GM19467 (cell line): ENCODE data around the gene PDZD2.
"Not testable (repeated sequence)": the region's sequence is repeated elsewhere in the genome, so short reads cannot be mapped to it uniquely, and the experiment has no call there.

Source experiments
- ATAC-seq: cut with Tn5 transposase; IDR thresholded peaks from one replicate; pipeline ENCODE4 v1.9.1; 2021; ENCODE audit warnings: mild to moderate bottlenecking, moderate library complexity; ENCODE audit not compliant: unreplicated experiment

PDZD2 gene

DNA sequence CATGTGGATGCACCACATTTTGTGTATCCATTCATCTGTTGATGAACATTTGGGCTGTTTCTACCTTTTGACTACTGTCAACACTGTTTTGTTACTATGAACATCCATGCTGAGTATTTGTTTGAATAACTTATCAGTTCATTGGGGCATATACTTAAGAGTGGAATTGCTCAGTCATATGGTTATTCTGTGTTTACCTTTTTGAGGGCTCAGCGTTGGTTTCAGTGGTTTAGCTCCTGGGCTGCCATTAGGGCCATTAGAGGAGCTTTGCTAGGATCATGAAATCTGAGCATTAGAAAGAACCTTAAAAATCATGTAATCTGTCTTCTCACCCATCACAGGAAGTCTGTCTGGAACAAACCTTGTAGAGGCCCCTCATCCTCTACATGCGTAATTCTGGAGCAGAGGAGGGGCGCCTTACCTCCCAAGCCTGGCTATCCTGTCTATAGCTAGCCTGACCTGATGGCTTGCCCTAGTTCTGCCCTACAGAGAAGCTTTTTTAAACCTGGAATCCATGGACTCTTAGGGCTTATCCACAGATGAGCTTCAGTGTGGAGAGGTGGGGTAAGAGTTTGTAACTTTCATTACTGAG is 92.9 kb downstream of the PDZD2 start:
- no peak for ATAC-seq

DNA sequence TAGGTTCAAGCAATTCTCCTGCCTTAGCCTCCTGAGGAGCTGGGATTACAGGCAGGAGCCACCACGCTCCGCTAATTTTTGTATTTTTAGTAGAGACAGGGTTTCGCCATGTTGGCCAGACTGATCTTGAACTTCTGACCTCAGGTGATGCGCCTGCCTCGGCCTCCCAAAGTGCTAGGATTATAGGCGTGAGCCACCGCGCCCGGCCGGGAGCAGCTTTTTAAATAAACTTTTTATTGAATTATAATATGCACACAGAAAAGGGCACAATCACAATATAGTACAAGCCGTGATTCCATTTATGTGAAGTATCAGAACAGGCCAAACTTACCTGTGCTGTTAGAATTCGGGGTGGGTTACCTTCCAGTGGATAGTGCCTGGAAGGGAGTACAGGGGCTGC is 93.9 kb downstream of the PDZD2 start:
- ATAC-seq = not testable (repeated sequence)

DNA sequence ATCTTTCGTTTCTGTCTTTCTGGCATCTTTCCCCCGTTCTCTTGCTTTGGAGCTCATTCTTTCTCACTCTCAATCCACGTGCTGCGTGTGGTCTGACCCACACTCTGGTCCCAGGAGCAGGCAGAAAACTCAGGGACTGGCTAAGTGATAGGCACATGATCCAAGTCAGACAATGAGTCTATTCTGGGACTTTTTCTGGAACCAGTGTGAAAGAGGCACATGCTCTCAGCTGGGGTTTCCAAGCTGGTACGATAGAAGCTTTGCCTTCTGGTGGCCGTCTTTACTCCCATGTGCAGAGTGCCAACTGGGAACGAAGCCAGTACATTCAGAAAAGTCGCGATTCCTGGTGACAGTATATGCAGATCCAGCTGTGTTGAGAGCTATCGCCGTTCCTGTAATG is 94.4 kb downstream of the PDZD2 start:
- no peak for ATAC-seq

DNA sequence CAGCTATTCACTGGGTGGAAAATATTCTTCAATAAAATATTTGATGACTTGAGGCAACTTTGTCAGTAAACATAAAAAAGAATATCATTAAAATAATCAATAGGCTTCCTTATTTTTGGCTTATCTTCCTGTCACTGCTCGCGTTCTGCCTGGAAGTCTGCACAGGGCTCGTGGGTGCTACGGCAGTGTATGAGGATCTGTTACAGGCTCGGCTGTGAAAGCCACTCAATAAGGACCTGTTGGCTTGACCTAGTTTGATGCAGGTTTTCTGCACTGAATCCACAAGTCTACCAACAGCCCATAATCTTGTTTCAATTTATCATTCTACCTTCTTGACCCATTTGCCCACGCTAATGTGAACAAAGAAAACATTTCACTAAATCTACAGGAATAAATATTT is 97.2 kb downstream of the PDZD2 start:
- no peak for ATAC-seq

DNA sequence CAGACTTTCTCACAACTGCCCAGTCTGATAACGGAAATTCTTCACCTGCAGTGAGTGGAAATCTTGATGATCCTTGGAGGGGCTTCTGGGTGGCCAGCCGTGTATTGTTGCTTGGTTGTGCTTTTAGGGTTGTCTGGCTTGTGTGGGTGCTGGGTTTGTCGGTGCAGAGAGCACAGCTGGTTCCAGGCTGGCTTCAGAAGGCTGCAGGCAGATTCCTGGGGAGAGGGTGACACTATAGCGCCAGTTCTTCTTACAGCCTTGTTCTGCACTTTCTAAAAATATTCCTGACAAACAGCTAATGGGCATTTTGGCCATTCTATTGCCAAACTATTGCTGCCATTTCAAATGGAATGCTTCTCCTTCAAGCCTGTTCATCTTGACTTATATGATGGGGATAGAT is 99.3 kb downstream of the PDZD2 start:
- ATAC-seq = no peak

DNA sequence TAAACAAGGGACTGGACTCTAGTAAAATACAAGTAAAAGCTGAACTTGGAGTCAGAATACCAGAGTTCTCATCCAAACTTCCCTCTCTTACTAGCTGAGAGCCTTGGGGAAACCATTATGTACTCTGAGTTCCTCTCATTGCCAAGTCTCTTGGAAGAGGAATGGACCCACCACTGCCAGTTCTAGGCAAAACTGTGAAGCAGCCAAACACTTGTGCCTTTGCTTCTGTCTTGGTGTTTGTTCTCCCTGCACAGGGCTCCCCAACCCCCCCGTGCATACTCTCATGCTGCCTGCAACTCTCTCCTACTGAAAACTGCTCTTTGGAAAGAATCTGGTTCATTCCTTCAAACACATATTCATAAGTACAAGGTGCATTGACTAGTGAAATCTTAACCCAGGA is 102.6 kb downstream of the PDZD2 start:
- no peak for ATAC-seq

DNA sequence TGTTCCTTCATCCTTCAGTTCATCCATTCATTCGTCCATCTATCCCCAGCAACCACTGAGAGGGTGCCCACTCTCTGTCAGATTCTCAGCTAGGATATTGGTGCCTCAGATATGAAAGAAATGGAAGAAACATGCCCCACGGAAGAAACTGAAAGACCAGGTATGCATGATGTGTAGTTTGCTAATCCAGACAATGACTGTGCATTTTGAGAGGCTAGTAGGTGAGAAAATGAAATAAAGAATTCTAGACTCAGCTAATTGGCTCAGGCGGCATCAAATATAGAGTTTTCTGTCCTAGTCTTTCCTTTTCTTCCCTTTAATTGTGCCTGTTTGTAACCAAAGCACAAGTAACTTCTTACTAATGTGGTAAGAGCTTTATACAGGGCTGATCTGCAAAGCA is 104.7 kb downstream of the PDZD2 start:
- ATAC-seq = no peak

DNA sequence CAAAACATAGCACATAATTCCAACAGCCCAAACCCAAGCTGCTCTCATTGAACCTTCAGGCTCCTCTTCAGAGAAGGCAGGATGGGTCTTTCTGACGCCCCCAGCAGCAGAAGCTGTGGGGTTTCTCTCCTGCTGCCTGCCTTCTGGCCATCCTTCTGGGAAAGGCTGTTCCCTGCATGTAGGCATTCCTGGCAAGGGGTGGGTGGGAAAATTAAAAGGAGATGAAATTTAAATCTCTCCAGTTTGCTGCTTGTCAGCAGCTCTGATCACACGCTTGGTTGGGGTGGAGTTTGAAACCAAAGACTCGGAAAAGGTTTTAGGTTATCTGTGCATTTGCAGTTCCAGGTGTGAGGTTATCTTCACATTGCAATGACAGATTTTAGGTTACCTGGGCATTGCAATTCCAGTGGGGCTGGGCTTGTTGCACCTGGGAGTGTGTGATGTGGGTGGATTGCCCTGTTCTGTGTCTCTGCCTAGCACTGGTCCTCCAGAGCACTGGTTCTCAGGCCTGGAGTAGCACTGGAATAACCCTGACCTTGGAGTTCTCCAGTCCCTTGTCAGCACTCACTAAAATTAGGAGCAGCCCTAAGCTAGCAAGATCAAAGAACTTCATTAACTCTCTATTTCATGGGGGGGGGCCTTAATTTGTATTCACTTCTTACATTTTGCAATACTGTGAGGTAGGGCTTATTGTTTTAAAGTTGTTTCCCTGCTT is 109.7 kb downstream of the PDZD2 start:
- ATAC-seq = no peak

DNA sequence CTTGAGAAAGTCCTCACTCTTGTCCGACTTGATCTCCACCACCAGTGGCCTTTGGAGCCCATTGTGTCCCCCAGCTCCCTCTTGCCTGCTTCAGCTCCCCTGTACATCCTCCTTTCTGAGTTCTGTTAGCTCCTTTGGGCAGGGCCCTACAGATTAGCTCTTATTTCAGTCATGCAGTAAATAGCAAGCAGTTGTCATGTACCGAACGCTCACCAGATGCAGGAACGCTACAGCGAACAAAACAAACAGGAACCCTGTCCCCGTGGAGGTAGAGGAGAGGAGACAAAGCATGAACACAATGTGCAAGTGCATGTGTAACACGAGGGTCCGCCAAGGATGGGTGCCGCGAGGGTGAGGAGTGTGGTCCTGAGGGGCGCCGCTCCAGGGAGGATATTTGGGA is 111.3 kb downstream of the PDZD2 start:
- no peak for ATAC-seq

DNA sequence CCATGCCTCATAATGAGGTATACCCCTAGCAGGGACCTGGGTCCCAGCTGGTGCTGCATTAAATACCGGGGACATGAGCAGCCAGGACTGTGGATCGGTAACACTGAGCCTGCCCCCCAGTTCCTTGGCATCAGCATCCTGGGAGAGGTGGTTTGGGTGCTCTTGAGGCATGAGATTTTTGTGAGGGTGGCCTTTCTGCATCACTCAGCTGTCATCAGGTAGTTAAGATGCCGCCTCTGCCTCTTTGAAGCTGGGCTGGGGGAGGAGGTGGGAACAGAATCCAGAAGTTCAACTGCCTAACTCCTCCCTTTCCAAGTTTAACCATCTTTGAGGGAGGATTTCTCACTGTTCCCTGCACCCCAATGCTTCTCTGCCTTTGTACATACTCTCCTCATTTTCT is 112.7 kb downstream of the PDZD2 start:
- ATAC-seq = no peak

DNA sequence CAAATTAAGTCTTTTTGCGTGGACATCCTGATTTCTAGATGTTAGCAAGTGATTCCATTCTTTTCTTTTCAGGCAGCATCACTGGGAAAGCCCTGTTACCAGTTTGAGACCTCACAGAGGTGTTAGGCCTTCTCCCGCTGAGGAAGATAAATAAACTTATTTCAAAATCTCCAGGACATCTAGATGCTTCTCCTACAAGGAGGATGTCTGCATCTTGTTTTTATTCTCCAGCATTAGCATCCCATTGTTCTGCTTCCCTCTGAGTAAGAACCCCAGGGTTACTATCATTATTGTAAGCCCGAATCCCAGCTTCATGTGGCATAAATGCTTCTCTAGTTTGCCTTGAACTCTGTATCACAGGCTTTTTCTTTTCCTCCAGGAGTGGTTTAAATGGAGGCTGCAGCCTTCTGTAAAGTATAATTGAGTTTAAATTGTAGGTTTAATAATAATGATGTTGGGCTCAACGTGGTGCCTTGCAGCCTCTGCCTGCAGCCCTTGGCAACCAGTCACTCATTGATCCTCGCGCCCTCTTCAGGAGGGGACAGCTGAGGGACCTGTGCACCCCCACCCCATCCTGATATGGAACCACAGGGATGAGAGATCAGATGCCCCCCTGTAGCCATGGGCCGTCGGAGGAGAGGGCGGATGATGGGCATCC is 114.9 kb downstream of the PDZD2 start:
- no peak for ATAC-seq

DNA sequence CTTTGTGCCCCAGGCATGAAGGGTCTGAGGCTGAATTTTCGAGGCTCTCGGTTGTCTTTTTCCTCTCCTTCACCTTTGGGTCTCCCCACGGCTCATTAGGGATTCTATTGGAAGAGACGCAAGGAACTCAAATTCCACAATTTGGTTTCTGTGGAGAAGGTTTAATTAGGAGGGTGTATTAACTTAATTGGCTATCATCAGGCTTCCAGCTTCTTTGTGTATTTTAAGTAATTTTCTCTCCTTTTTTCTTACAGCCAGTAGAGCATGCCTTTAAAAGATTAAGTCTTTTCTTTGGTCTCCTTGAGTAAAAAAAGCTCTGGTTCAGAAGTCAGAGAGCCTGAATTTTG is 115.4 kb downstream of the PDZD2 start:
- ATAC-seq = no peak

DNA sequence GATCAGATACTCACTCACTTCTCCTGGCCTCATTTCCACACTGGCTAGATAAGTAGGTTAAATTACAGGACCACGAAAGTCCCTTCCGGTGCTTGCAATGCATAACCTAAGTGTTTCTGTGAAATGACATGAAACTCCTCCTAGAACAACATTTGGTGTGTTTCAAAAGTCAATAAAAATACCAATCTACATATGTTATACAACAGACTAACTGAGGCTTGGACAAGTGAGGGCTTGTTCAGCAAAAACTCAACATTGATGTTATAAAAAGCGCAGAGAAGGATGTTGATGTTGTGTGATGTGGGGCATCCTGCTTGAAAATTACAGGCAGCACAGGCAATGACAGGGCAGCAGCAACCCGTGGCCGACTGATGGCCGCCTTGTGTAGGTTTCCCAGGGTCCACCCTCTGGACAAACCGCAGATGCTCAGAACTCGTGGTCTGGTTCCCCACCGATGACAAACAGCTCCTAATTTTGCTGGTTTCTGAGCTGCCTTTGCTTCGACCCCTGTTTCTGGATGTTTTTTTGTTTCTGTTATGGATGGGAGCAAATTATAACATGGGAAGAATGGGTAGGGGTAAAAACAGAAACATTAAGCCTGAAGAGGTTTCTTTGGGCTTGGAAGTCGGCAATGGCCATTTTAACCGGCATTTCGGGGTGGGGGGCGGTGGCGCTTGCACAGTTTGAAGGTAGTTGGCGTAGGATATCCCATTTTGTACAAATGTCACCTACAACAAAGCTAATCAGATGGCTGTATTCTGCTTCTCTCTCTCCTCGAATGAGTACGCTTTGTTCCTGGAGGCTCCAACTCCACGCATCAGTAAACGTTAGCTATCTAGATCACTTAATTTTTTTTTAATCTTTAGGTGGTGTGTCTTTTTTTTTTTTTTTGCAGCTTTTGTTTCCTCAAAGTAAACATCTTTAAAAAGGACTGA is 116.1 kb downstream of the PDZD2 start:
- no peak for ATAC-seq

DNA sequence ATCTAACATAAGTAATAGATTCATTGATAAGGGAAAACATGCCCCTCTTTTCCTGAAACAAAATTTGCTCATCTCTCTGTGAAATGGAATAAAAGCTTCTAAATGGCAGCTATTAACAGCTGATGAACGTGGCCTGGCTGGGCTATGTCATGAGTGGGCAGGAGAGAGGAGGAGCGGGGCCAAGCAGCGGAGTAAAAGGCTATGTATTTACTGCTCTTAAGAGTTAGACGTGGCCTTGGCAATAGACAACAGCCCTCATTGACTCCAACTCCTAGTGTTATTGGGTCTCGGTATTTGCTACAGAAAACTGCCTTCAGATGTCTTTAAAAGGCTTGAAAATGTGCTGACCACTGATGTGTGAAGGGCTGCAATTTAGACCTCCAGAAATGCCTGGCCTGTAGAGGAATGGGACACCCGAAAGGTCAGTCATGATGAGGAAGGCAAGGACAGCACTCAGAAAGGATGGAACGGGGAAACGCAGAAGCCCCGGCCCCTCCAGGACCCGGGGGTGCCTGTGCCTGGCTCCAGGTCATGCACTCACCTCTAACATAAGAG is 116.8 kb downstream of the PDZD2 start:
- no peak for ATAC-seq

DNA sequence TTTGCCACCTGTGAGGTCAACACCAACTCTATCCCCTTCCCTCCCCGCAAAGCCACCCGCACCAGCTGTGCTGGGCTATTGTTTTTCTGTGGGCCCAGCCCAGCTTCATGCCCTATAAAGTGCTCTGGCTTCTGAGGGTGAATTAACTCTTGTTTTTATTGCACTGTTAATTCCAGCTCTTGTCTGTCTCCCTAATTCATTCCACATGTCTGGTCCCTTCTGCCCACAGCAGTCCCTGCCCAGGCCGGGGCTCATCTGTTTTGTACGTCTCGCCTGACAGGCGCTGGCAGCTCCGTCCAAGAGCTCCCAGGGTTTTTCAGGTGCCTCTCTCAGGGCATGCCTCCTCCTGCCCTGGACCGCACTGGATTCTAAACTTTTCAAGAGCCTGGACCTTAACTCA is 118.9 kb downstream of the PDZD2 start:
- no peak for ATAC-seq

DNA sequence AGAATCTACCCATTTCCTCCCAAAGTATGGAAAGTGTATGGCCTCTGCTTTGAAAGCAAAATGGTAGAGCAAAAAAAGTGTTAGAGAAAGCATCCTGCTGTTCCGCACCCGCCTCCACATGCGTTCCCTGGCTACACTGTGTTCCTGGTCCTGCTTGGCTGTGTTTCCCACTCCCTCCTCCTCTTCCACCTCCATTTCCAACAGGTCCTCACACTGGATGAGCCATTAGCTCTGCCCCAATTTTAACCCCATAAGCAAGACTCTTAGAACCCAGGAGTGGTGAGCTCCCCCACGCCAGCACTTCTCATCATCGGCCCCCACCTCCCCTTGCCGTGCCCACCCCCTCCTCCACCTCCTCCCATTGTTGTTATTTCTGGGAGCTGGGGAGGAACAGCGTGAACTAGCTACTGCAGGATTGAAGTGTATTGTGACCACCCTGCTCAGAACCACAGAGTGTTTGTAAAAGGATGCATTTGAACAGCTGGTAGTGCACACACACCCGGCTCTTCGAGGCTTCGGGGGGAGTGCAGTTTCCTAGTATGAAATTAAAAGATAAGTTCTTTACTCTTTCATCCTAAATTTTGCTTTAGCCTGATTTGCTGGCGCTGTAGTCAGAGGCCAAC is 120.0 kb downstream of the PDZD2 start:
- no peak for ATAC-seq

DNA sequence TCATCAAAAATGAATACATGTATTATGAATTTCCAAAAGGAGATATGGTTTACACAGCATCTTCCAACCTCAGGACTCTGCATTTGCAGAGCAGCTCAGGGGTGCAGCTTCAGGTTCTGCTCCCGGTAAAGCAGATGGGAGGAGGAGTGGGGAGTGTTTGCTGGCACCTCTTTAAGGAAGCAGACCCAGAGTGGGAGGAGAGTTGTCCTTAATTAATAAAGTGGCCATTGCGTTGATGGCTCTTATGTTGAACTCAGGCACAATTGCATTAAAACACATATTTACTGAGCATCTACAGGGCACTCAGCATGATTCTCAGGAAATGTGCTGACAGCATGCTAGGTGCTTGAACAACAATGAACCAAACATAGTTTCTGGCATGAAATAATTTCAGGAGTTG is 121.0 kb downstream of the PDZD2 start:
- no peak for ATAC-seq

DNA sequence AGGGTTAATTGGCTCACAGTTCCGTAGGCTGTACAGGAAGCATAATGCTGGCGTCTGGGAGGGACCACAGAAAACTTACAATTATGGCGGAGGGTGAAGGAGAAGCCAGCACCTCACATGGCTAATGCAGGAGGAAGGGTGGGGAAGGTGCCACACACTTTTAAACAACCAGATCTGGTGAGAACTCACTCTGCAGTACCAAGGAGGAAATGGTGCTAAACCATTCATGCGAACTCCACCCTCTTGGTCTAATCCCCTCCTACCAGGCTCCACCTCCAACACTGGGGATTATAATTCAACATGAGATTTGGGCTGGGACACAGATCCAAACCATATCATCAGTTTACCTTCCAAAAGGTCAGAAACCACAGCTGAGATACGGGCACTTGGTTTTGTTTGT is 122.9 kb downstream of the PDZD2 start:
- no peak for ATAC-seq

DNA sequence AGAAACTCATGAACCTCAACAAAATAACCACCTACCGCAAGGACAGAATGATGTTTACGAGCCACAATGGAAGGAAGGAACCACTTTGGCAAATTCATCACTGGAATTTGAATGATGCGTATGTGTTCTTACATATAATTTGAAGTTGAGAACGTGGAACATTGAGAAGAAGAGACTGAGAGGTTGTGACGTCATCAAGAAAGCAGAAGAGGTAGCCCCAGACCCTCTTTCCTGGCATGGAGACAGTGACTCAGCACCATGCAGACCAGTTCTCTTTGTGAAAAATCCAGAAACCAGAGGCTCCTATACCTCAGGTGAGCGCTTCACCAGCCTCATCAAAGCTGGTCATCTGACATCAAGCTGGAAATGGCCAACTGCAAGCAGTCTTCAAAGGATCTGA is 124.5 kb downstream of the PDZD2 start:
- no peak for ATAC-seq

DNA sequence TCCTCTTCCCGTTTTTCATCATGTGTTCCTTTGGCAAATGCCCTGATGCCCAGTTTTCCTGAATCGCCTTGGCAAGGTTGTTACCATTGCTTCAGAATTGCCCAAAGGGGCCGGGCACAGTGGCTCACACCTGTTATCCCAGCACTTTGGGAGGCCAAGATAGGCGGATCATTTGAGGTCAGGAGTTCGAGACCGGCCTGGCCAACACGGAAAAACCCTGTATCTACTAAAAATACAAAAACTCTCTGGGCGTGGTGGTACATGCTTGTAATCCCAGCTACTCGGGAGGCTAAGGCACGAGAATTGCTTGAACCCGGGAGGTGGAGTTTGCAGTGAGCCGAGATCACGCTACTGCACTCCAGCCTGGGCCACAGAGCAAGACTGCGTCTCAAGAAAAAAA is 125.8 kb downstream of the PDZD2 start:
- ATAC-seq = not testable (repeated sequence)
